HEK293 (cell line): Measurements from ENCODE around the gene CD79A.
A peak's percentile ranks its signal among the peaks of the same experiment; 100 is the strongest.

Experiments
- CTCF ChIA-PET: fragments of 350-600 bp; formaldehyde crosslinking; extraction: SDS; loops from one replicate; lab custom pipeline; 2021; ENCODE audit warnings: antibody characterized with exemption; lab: Yijun Ruan, JAX
- POLR2A ChIA-PET: fragments of 300-600 bp; formaldehyde crosslinking; extraction: SDS; loops from one replicate; lab custom pipeline; 2020; ENCODE audit warnings: antibody characterized with exemption, inconsistent platforms; lab: Yijun Ruan, JAX
- H3K27ac ChIP-seq: fragments of 200-500 bp; sonication (Bioruptor generic); 2 replicates; pipeline ENCODE4 v1.5.1; 2014; ENCODE audit warnings: low read depth, low read length, control low read depth, inconsistent platforms; ENCODE audit errors: extremely low read depth
- H3K36me3 ChIP-seq, 2 experiments: fragments of 200-500 bp in 1 of 2; sonication (Bioruptor generic) in 1 of 2; 1 replicate in 1 of 2; 2 replicates in 1 of 2; pipeline ENCODE4 v1.5.1; 2014 to 2017; ENCODE audit warnings: inconsistent platforms in 2 of 2, low read length in 2 of 2; ENCODE audit not compliant: control insufficient read depth in 2 of 2, insufficient read depth in 1 of 2
- H3K4me1 ChIP-seq: fragments of 200-500 bp; sonication (Bioruptor generic); 2 replicates; pipeline ENCODE4 v1.5.1; 2014; ENCODE audit warnings: mild to moderate bottlenecking, low read length, inconsistent platforms; ENCODE audit not compliant: control insufficient read depth, insufficient read depth
- H3K4me3 ChIP-seq: 2 replicates; pipeline ENCODE4 v1.5.1; 2011; ENCODE audit warnings: low read depth, mild to moderate bottlenecking, control low read depth, low read length, moderate library complexity
- H3K9me3 ChIP-seq: fragments of 200-500 bp; sonication (Bioruptor generic); 2 replicates; pipeline ENCODE4 v1.5.1; 2014; ENCODE audit warnings: low read depth, low read length, inconsistent platforms; ENCODE audit not compliant: control insufficient read depth, insufficient read depth
- GFI1B ChIP-seq: fragments of 450-650 bp; formaldehyde crosslinking; IDR thresholded peaks from 2 replicates; pipeline ENCODE4 v1.5.1; 2016; ENCODE audit warnings: missing biosample characterization, missing genetic modification characterization
- SALL2 ChIP-seq: fragments of 450-650 bp; formaldehyde crosslinking; IDR thresholded peaks from 2 replicates; pipeline ENCODE4 v1.5.0; 2017; ENCODE audit warnings: missing biosample characterization, mild to moderate bottlenecking, missing genetic modification characterization, borderline replicate concordance
- SP3 ChIP-seq: fragments of 450-650 bp; formaldehyde crosslinking; IDR thresholded peaks from 2 replicates; pipeline ENCODE4 v1.5.1; 2016; ENCODE audit warnings: missing biosample characterization, missing genetic modification characterization
- ZBTB11 ChIP-seq: fragments of 450-650 bp; formaldehyde crosslinking; conservative IDR thresholded peaks from 2 replicates; pipeline ENCODE4 v1.5.1; 2016; ENCODE audit warnings: low read depth, missing biosample characterization, missing genetic modification characterization
- ZFP69B ChIP-seq: fragments of 450-650 bp; formaldehyde crosslinking; IDR thresholded peaks from 2 replicates; pipeline ENCODE4 v1.5.1; 2016; ENCODE audit warnings: missing biosample characterization, missing genetic modification characterization
- ZNF155 ChIP-seq: fragments of 450-650 bp; formaldehyde crosslinking; IDR thresholded peaks from 2 replicates; pipeline ENCODE4 v1.5.1; 2016; ENCODE audit warnings: missing biosample characterization, missing genetic modification characterization
- ZNF274 ChIP-seq, 2 experiments: fragments of 200-500 bp in 1 of 2; fragments of 450-650 bp in 1 of 2; sonication (Bioruptor generic) in 1 of 2; formaldehyde crosslinking in 1 of 2; IDR thresholded peaks; 2 replicates each; pipeline versions ENCODE4 v1.5.1 to v1.6.1; 2014 to 2016; ENCODE audit warnings: borderline replicate concordance in 1 of 2, inconsistent platforms in 1 of 2, low read length in 1 of 2, missing biosample characterization in 1 of 2, missing genetic modification characterization in 1 of 2
- ZNF280D ChIP-seq: fragments of 450-650 bp; formaldehyde crosslinking; IDR thresholded peaks from 2 replicates; pipeline ENCODE4 v1.5.1; 2016; ENCODE audit warnings: missing biosample characterization, missing genetic modification characterization
- ZNF350 ChIP-seq: fragments of 450-650 bp; formaldehyde crosslinking; IDR thresholded peaks from 2 replicates; pipeline ENCODE4 v1.5.0; 2017; ENCODE audit warnings: missing biosample characterization, mild to moderate bottlenecking, missing genetic modification characterization
- ZNF514 ChIP-seq: fragments of 450-650 bp; formaldehyde crosslinking; IDR thresholded peaks from 2 replicates; pipeline ENCODE4 v1.5.1; 2016; ENCODE audit warnings: missing biosample characterization, missing genetic modification characterization
- ZNF561 ChIP-seq: fragments of 450-650 bp; IDR thresholded peaks from 2 replicates; pipeline ENCODE4 v1.5.1; 2018; ENCODE audit warnings: missing biosample characterization, missing genetic modification characterization, borderline replicate concordance
- ZNF610 ChIP-seq: fragments of 450-650 bp; formaldehyde crosslinking; IDR thresholded peaks from 2 replicates; pipeline ENCODE4 v1.5.1; 2016; ENCODE audit warnings: missing biosample characterization, missing genetic modification characterization, borderline replicate concordance
- ZNF623 ChIP-seq: fragments of 450-650 bp; formaldehyde crosslinking; IDR thresholded peaks from 2 replicates; pipeline ENCODE4 v1.5.1; 2016; ENCODE audit warnings: missing biosample characterization, missing genetic modification characterization
- ZNF624 ChIP-seq: fragments of 450-650 bp; formaldehyde crosslinking; IDR thresholded peaks from 2 replicates; pipeline ENCODE4 v1.5.1; 2017; ENCODE audit warnings: missing biosample characterization, missing genetic modification characterization
- ZNF830 ChIP-seq: fragments of 450-650 bp; IDR thresholded peaks from 2 replicates; pipeline ENCODE4 v1.5.0; 2018; ENCODE audit warnings: missing biosample characterization, missing genetic modification characterization, low read depth, mild to moderate bottlenecking, moderate library complexity
- TF ChIP-seq, protein P1 (sequence below): fragments of 450-650 bp; formaldehyde crosslinking; IDR thresholded peaks from 2 replicates; pipeline ENCODE4 v1.5.1; 2016; ENCODE audit warnings: missing biosample characterization, missing genetic modification characterization
- TF ChIP-seq, protein P2 (sequence below): fragments of 450-650 bp; formaldehyde crosslinking; IDR thresholded peaks from 2 replicates; pipeline ENCODE4 v1.5.1; 2017; ENCODE audit warnings: missing biosample characterization, missing genetic modification characterization
- TF ChIP-seq, protein P3 (sequence below): fragments of 450-650 bp; formaldehyde crosslinking; conservative IDR thresholded peaks from 2 replicates; pipeline ENCODE4 v1.5.1; 2016; ENCODE audit warnings: low read depth, missing biosample characterization, missing genetic modification characterization

CD79A gene

GRCh38 chr19:41859618-41860418 is 17.3 kb upstream of the CD79A start, which contains the start of gene RPS19 (continued):
- peak; percentile 98 for TF ChIP-seq ZBTB11
- TF ChIP-seq, protein P1, sequence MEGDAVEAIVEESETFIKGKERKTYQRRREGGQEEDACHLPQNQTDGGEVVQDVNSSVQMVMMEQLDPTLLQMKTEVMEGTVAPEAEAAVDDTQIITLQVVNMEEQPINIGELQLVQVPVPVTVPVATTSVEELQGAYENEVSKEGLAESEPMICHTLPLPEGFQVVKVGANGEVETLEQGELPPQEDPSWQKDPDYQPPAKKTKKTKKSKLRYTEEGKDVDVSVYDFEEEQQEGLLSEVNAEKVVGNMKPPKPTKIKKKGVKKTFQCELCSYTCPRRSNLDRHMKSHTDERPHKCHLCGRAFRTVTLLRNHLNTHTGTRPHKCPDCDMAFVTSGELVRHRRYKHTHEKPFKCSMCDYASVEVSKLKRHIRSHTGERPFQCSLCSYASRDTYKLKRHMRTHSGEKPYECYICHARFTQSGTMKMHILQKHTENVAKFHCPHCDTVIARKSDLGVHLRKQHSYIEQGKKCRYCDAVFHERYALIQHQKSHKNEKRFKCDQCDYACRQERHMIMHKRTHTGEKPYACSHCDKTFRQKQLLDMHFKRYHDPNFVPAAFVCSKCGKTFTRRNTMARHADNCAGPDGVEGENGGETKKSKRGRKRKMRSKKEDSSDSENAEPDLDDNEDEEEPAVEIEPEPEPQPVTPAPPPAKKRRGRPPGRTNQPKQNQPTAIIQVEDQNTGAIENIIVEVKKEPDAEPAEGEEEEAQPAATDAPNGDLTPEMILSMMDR (tag by site-specific recombination) = peak; percentile 100
- TF ChIP-seq, all 188 proteins: peak for 90

- Histone ChIP-seq H3K4me1 (peaks cover 27% of the 10 kb centered on the region), H3K9me3 (no peaks in the 10 kb centered on the region), H3K27ac (peak overlapping the region; percentile 100), H3K4me3 (peak overlapping the region; percentile 89), H3K36me3 (peaks cover 49 to 52% of the 10 kb centered on the region in 2 experiments)
- CTCF ChIA-PET = interaction anchor here (0.6 to 4.3 kb wide), 14 partner anchors 8 to 180 kb away, joined by 3 to 34 read pairs (median 6); no protein-coding TSS in a partner anchor
- POLR2A ChIA-PET = interaction anchor here (0.6 to 3.9 kb wide), 23 partner anchors 11 to 1603 kb away, joined by 3 to 118 read pairs (median 5); partner anchors contain the start of genes ARHGEF1, DMAC2, DMRTC2 and GSK3A
- TF ChIP-seq ZNF623 (peak; percentile 14; the same call in 1 of the 2 replicates), SP3 (tag by site-specific recombination) (no peak), ZNF280D (tag by site-specific recombination) (no peak), ZNF610 (tag by site-specific recombination) (no peak; the same call in 1 of the 2 replicates), ZNF514 (tag by site-specific recombination) (no peak), ZNF155 (no peak), ZNF830 (tag by site-specific recombination) (no peak), ZFP69B (tag by site-specific recombination) (no peak), GFI1B (no peak), ZNF350 (tag by site-specific recombination) (no peak), ZNF624 (tag by site-specific recombination) (no peak), ZNF561 (no peak), SALL2 (tag by site-specific recombination) (no peak), ZNF274 (IDR thresholded peaks at IDR 0.05; ENCODE audit: low read length) (no peak), ZNF274 (tag by site-specific recombination; IDR thresholded peaks at IDR 0.05; ENCODE audit: borderline replicate concordance) (0 out of 2 replicates have a peak, but pooled peaks have one; percentile 17)
- TF ChIP-seq, protein P2, sequence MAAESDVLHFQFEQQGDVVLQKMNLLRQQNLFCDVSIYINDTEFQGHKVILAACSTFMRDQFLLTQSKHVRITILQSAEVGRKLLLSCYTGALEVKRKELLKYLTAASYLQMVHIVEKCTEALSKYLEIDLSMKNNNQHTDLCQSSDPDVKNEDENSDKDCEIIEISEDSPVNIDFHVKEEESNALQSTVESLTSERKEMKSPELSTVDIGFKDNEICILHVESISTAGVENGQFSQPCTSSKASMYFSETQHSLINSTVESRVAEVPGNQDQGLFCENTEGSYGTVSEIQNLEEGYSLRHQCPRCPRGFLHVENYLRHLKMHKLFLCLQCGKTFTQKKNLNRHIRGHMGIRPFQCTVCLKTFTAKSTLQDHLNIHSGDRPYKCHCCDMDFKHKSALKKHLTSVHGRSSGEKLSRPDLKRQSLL = no peak
- TF ChIP-seq, protein P3, sequence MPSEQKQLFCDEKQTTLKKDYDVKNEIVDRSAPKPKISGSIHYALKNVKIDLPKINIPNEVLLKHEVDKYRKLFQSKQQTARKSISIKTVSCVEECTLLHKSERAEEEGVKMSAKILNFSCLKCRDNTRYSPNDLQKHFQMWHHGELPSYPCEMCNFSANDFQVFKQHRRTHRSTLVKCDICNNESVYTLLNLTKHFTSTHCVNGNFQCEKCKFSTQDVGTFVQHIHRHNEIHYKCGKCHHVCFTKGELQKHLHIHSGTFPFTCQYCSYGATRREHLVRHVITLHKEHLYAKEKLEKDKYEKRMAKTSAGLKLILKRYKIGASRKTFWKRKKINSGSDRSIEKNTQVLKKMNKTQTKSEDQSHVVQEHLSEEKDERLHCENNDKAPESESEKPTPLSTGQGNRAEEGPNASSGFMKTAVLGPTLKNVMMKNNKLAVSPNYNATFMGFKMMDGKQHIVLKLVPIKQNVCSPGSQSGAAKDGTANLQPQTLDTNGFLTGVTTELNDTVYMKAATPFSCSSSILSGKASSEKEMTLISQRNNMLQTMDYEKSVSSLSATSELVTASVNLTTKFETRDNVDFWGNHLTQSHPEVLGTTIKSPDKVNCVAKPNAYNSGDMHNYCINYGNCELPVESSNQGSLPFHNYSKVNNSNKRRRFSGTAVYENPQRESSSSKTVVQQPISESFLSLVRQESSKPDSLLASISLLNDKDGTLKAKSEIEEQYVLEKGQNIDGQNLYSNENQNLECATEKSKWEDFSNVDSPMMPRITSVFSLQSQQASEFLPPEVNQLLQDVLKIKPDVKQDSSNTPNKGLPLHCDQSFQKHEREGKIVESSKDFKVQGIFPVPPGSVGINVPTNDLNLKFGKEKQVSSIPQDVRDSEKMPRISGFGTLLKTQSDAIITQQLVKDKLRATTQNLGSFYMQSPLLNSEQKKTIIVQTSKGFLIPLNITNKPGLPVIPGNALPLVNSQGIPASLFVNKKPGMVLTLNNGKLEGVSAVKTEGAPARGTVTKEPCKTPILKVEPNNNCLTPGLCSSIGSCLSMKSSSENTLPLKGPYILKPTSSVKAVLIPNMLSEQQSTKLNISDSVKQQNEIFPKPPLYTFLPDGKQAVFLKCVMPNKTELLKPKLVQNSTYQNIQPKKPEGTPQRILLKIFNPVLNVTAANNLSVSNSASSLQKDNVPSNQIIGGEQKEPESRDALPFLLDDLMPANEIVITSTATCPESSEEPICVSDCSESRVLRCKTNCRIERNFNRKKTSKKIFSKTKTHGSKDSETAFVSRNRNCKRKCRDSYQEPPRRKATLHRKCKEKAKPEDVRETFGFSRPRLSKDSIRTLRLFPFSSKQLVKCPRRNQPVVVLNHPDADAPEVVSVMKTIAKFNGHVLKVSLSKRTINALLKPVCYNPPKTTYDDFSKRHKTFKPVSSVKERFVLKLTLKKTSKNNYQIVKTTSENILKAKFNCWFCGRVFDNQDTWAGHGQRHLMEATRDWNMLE = no peak
Measured at GRCh38 chr19:41860419-41861115, 16.5 kb upstream of the CD79A start.
